ENCODE results near the gene SOX13.

SOX13 gene

GRCh38 chr1:204065174-204065985 lies 7.5 kb upstream of the SOX13 start:
- DNase-seq (ENCODE audit: low spot score), result no peak

GRCh38 chr1:204065986-204066300 lies 7.0 kb upstream of the SOX13 start:
- DNase-seq (ENCODE audit: low spot score), result no peak

- DNase-seq (ENCODE audit: low spot score), result no peak
Measured at GRCh38 chr1:204067935-204068334, 5.0 kb upstream of the SOX13 start.

- no peak for DNase-seq (ENCODE audit: low spot score)
Measured at GRCh38 chr1:204069887-204070286, 3.0 kb upstream of the SOX13 start.

- DNase-seq (ENCODE audit: low spot score), result no peak
Measured at GRCh38 chr1:204070895-204071294, 2.0 kb upstream of the SOX13 start.

- no peak for DNase-seq (ENCODE audit: low spot score)
Measured at GRCh38 chr1:204073837-204074273, 940 bp downstream of the SOX13 start.

- DNase-seq (ENCODE audit: low spot score), result no peak
Measured at GRCh38 chr1:204074274-204075138, 1.6 kb downstream of the SOX13 start.

GRCh38 chr1:204075139-204075521 lies 2.2 kb downstream of the SOX13 start:
- no peak for DNase-seq (ENCODE audit: low spot score)

GRCh38 chr1:204075890-204076846 lies 3.3 kb downstream of the SOX13 start:
- DNase-seq (ENCODE audit: low spot score), result no peak

- no peak for DNase-seq (ENCODE audit: low spot score)
Measured at GRCh38 chr1:204076891-204077290, 4.0 kb downstream of the SOX13 start.

- no peak for DNase-seq (ENCODE audit: low spot score)
Measured at GRCh38 chr1:204077979-204078696, 5.2 kb downstream of the SOX13 start.

- no peak for DNase-seq (ENCODE audit: low spot score)
Measured at GRCh38 chr1:204079608-204079999, 6.7 kb downstream of the SOX13 start.

GRCh38 chr1:204080163-204080903 lies 7.4 kb downstream of the SOX13 start:
- DNase-seq (ENCODE audit: low spot score), result no peak

- no peak for DNase-seq (ENCODE audit: low spot score)
Measured at GRCh38 chr1:204081164-204081790, 8.4 kb downstream of the SOX13 start.

- DNase-seq (ENCODE audit: low spot score), result no peak
Measured at GRCh38 chr1:204081791-204082513, 9.0 kb downstream of the SOX13 start.

- DNase-seq (ENCODE audit: low spot score), result no peak
Measured at GRCh38 chr1:204083491-204083890, 10.6 kb downstream of the SOX13 start.

- no peak for DNase-seq (ENCODE audit: low spot score)
Measured at GRCh38 chr1:204084247-204084772, 11.4 kb downstream of the SOX13 start.

GRCh38 chr1:204085876-204086275 lies 13.0 kb downstream of the SOX13 start:
- no peak for DNase-seq (ENCODE audit: low spot score)

GRCh38 chr1:204087181-204087892 lies 14.4 kb downstream of the SOX13 start:
- no peak for DNase-seq (ENCODE audit: low spot score)

Data from CD4-positive, alpha-beta T cell treated with Interleukin-6 at 100 ng/mL for 8 hours (primary cell).